Left renal cortex interstitium (tissue), 4 donors: ENCODE results near the gene CDYL. TPM values are rescaled to one million over a fixed set of nuclear protein-coding genes. Genes with fewer than 3 reads are reported as not detected.
"Not testable (repeated sequence)": the region's sequence is repeated elsewhere in the genome, so short reads cannot be mapped to it uniquely, and the experiment has no call there.

Experiments used
- DNase-seq, 4 donors: peaks; one replicate each; pipeline ENCODE4 v3.0.0-alpha.2; 2013; ENCODE audit warnings: low read depth in 4 of 4, low spot score in 2 of 4, missing footprints in 1 of 4
- polyA plus RNA-seq, 4 donors: library from polyadenylated mRNA; unstranded; fragments of 120-200 nt; gene quantifications; one replicate each; pipeline ENCODE4 v1.2.1, GENCODE V29; 2013; ENCODE audit not compliant: insufficient read length in 4 of 4

The CDYL gene
- polyA plus RNA-seq, 4 donors = 25.2 to 28.7 (median 27.0) TPM

DNA sequence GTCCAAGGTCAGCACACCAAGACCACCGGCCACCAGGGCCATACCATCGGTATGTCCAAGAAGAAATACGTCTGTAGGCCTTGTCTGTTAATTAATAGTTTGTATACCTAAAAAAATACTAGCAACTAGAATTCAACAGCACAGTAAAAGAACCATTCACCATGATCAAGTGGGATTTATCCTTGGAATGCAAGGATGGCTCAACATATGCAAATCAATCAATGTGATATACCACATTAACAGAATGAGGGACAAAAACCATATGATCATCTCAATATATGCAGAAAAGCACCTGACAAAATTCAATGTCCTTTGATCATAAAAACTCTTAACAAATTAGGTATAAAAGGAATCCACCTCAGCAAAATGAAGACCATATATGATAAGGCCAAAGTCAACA lies 203.2 kb downstream of the CDYL start:
- no peak for DNase-seq

DNA sequence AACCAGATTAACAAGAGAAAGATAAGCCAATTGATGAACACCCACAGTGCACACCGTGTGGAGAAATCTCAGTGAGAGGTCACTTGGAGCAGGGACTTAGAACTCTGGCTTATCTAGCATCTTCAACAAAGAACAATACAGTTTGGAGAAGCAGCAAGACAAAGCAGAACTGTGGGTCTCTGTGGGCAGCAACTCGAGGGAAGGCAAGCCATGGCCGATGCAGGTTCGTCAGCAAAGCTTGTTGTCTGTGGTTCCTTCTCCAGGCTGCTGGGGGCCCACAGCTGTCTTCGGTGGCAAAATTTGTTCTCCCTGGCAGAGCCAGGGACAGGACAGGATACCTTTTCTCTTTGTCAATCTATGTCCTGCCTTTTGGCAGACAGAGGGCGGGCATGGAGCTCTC lies 205.6 kb downstream of the CDYL start:
- DNase-seq = no peak

DNA sequence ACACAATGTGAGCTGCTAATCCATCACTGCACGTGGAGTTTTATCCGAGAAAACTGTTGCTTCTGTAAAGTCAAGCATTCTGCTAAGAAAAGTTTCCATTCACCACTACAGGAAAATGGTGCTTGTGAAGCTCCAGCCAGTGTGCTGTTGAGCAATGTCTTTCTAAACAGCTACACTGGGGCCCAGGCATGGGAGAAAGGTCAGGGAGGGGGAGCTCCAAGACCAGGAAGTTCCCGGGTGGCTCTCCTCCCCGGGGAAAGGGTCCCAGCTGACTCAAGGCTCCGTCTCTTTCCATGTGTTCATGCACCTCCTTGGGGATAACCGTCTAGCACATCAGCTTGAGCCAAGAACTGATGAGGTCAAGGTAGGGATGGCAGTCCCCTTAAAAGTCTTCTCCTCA lies 207.1 kb downstream of the CDYL start:
- DNase-seq = no peak

DNA sequence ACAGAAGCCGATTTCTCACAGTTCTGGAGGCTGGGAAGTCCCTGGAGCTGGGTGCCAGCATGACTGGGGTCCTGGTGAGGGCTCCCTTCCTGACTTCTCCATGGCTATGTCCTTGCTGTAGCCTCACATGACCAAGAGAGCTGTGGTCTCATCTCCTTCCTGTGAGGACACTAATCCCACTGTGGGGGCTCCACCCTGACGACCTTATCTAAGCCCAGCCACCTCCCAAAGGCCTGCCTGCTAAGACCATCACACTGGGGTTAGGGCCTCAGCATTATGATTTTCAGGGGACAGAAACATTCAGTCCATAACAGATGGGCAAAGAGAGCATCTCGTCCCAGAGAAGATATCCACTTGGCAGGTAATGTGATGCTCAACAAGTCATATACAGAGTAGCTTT lies 210.8 kb downstream of the CDYL start:
- DNase-seq = no peak

DNA sequence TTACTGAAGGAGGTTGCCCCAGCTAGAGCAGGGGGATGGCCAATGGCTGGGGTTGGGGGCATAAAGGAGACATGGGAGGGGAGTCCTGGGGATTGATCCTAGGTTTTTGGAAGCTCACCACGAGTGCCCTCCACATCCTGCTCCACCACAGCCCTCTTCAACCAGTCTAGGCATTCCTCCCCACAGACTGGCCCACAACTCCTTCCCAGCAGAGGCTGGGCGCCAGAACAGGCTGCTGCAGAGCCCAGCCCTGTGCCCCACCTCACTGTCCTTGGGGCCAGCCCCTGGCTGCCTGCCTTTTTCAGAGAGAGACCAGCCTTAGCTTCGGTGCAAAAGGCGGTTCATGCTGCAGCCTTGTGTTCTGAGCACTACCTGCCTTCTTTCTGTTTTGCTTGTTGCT lies 211.2 kb downstream of the CDYL start:
- no peak for DNase-seq

DNA sequence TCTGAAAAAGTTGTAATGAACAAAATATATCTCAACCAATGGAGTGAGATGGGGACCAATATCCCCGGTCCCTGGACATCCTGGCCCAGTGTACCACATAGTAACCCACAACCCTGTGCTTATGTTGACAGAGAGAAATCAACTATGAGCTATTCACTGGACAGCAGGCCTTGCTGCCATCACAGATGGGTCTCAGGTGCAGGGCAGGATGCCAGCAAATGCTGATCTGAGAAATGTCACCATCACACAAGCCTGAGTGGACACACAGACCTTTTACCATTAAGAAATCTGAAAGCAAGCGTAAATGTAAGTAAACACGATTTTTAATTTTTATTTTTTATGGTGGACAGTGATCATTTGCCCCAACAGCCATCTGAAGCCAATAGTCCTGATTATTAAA lies 218.5 kb downstream of the CDYL start:
- DNase-seq = no peak

DNA sequence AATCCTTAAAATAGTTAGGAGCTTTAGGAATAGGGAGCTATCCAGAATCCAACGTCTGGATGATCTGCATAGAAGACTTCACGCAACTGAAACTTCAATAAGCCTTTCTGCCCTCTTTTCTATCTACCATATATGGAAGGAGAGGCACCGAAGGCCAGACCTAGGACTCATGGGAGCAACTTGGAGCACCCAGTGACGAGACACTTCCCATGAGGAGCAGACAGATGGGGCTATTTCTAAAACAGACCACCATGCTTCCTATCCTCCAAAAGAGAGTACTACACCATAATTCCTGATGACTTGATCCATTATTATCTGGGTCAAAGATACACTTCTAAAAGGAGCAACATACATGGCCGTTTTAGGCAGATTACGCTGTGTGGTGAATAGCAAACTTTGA lies 221.7 kb downstream of the CDYL start:
- DNase-seq = no peak

DNA sequence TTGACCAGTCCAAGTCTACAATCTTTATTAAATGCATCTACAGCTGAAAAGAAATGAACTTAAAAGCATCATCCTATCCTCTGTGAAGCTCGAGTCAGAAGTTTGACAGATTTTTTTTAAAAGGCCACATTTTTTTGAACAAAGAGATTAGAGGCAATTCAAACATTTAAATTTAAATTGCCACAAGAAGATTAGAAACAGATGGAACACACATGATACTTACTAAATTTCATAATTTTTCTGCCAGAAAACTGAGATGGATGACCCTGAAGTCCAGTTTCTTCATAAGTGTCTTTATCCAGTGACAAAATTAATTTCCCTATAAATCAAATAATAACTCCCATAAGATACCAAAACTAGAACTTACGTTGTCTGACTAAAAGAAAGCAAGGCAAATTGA lies 223.4 kb downstream of the CDYL start:
- DNase-seq = no peak

DNA sequence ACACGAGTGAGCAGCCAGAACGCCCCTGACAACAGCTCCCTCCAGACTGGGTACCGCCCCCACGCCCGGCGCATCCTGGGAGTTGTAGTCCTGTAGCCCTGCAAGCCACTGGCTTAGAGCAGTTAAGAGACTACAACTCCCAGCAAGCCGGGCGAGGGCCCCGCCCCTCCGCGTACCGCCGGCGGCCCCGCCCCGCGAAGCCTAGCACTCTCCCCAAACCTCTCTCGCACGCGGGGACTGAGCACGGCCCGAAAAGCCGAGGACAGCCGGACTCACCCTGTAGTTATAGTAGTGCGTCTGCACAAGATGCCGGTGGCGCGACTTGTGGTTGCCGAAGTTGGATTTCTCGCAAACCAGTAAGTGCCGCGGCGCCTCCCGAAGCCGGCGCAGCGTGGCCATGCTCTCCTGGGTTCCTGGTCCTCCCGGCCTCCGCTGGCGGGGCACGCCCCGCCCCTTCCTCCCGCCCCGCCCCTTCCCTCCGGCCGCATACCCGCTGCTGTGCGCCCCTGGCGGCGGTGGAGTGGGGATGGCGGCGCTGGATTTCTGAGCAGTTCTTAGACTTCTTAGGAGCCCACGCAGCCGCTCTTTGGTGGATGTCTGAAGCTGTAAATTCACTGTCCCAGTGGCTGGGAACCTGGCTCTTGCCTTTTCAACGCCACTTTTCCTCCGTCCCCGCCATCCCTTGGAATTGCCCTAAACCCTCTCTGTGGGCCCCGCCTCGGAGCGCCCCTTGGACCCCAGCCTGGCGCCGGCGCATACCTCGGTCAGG lies 227.6 kb downstream of the CDYL start, which contains the start of gene RPP40:
Gene RPP40 (minus strand): TSS at position 434 of the 769 bp plus-strand sequence. CDS start 35 bp downstream, at position 399.
- DNase-seq = peak; percentile 92 to 95 (median 94)

DNA sequence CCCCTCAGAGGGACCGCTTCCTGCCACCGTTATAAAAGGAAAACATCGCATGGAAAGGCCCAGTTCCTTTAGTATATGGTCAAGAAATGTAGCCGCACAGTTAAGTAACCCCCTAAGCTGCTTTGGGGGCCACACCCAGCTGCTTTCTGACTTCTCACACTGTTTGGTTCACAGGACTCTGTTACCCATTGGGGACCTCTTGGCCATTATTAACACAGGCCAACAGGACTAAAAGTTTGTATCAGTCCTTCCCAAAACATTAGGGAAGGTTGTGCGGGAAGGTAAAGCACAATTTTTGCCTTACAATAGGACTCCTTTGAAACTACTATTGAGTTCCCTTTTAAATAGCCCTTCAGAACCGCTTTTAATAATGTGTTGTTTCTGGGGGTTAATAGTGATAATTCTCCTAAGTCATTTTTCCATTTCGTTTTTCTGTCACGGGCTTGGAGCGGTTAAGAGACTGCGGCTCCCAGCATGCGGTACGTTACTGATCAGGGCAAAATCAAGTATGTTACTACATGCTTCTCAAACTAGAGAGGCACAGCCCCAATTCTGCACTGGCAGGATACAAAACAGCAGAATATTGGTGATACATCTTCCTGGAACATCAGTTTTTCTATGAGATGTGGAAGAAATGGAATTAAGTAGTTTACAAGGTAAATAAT lies 228.3 kb downstream of the CDYL start:
- DNase-seq = peak in 1 of 4 donors; percentile 73

DNA sequence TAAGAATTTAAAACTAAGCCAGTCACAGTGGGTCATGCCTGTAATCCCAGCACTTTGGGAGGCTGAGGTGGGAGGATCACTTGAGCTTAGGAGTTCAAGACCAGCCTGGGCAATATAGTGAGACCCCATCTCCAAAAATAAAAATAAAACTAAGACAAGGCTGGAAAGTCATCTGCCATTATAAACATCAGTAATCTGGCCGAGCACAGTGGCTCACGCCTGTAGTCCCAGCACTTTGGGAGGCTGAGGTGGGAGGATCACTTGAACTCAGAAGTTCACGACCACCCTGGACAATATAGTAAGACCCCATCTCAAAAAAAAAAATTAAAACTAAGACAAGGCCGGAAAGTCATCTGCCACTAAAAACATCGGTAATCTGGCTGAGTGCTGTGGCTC lies 228.8 kb downstream of the CDYL start:
- not testable (repeated sequence) for DNase-seq

Other genes starting within 250 kb of the CDYL start
- gene RPP40, start 227.6 kb downstream of the CDYL start, polyA plus RNA-seq = 10 to 100 TPM; 11.7 to 12.8 (median 12.1) TPM